KMS-11 (cell line): ENCODE measurements around the gene NSRP1.

Source experiments
- H2AFZ ChIP-seq: fragments of 200-600 bp; sonication (generic); 2 replicates; pipeline ENCODE4 v1.6.1; 2016; ENCODE audit warnings: antibody characterized with exemption, mixed run types, low read depth
- H3K27ac ChIP-seq: fragments of 200-600 bp; sonication (generic); 2 replicates; pipeline ENCODE4 v1.6.1; 2016; ENCODE audit warnings: mild to moderate bottlenecking, mixed run types
- H3K27me3 ChIP-seq: fragments of 200-600 bp; sonication (generic); 2 replicates; pipeline ENCODE4 v1.6.1; 2017; ENCODE audit warnings: mild to moderate bottlenecking, low read depth, mixed run types, moderate library complexity; ENCODE audit not compliant: insufficient read depth
- H3K36me3 ChIP-seq: fragments of 200-600 bp; sonication (generic); 2 replicates; pipeline ENCODE4 v1.6.1; 2017; ENCODE audit warnings: mild to moderate bottlenecking, mixed run types; ENCODE audit not compliant: insufficient read depth
- H3K4me1 ChIP-seq: fragments of 200-600 bp; sonication (generic); 2 replicates; pipeline ENCODE4 v1.6.1; 2016; ENCODE audit warnings: mild to moderate bottlenecking, low read depth, mixed run types; ENCODE audit not compliant: poor library complexity, severe bottlenecking
- H3K4me2 ChIP-seq: fragments of 200-600 bp; sonication (generic); 2 replicates; pipeline ENCODE4 v1.7.0; 2016; ENCODE audit warnings: mild to moderate bottlenecking, mixed run types
- H3K4me3 ChIP-seq: fragments of 200-600 bp; sonication (generic); IDR thresholded peaks from 2 replicates; pipeline ENCODE4 v1.6.1; 2017; ENCODE audit warnings: low read depth, low read length, mixed read lengths; ENCODE audit not compliant: insufficient read depth
- H3K79me2 ChIP-seq: fragments of 200-600 bp; sonication (generic); 2 replicates; pipeline ENCODE4 v1.6.1; 2016; ENCODE audit warnings: low read depth, mixed run types; ENCODE audit not compliant: insufficient read depth
- H3K9ac ChIP-seq: fragments of 200-600 bp; sonication (generic); 2 replicates; pipeline ENCODE4 v1.6.1; 2016; ENCODE audit warnings: mild to moderate bottlenecking, mixed run types
- H4K20me1 ChIP-seq: fragments of 200-600 bp; sonication (generic); 2 replicates; pipeline ENCODE4 v1.6.1; 2016; ENCODE audit warnings: mild to moderate bottlenecking, mixed run types; ENCODE audit not compliant: insufficient read depth
- CTCF ChIP-seq: fragments of 200-600 bp; sonication (generic); conservative IDR thresholded peaks from 2 replicates; pipeline ENCODE4 v1.6.1; 2017; ENCODE audit warnings: low read depth, mild to moderate bottlenecking, antibody characterized with exemption, low read length, moderate library complexity, mixed read lengths

NSRP1 gene

DNA sequence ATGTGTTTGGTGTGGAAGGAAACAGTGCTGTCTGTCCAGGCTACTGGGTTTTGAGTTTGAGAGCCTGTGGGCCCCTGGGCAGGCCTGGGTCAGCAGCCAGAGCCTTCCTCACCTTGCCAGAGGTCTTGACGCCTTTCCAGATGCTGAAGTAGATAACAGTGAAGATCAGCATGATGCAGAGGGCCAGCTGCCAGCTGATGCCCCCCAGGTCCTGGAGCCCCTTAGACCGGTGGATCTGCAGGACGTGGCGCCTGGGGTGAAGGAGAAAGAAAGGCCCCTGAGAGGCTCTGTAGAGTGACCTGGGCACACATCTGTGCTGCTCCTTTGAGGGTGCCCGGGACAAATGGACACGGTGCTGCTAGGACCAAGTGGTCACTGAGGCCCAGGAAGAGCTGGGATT lies 100.4 kb downstream of the NSRP1 start:
- H2AFZ ChIP-seq, result no peak overlapping the region
- H3K4me2 ChIP-seq, result no peak overlapping the region
- no peaks in the 10 kb centered on the region for H4K20me1 ChIP-seq
- no peaks in the 10 kb centered on the region for H3K4me1 ChIP-seq
- no peak overlapping the region for H3K27ac ChIP-seq
- no peaks in the 10 kb centered on the region for H3K79me2 ChIP-seq
- H3K36me3 ChIP-seq, result no peaks in the 10 kb centered on the region
- no peak for TF ChIP-seq CTCF
- no peaks in the 10 kb centered on the region for H3K27me3 ChIP-seq
- no peak overlapping the region for H3K4me3 ChIP-seq
- no peak overlapping the region for H3K9ac ChIP-seq

DNA sequence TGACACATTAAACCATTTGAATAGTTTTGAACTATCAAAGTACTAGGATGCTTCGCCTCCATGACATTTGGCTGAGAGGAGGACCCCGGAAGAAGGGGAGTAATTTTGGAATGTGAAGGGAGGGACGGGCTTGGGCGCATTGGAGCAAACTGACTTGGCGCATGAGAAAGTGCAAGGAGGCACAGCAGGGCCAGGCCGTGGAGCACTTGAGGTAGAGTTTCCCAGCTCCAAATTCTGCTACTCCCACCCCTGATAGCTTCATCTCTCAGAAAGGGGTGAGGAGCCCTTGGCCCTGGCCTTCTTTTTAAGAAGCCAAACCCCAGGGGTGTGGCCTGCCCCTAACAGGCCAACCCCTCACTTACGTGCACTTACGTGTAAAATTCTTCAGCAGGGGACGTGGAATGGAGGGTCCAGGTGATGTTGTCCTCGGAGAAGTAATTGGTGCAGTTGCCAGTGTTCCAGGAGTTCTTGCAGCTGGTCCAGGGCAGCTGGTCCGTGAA lies 101.2 kb downstream of the NSRP1 start:
- Histone ChIP-seq H4K20me1 (no peaks in the 10 kb centered on the region), H3K4me3 (no peak overlapping the region), H2AFZ (no peak overlapping the region), H3K27ac (no peak overlapping the region), H3K9ac (no peak overlapping the region), H3K4me2 (no peak overlapping the region), H3K36me3 (no peaks in the 10 kb centered on the region), H3K27me3 (no peaks in the 10 kb centered on the region), H3K4me1 (no peaks in the 10 kb centered on the region), H3K79me2 (no peaks in the 10 kb centered on the region)
- no peak for TF ChIP-seq CTCF

- no peak overlapping the region for H3K4me2 ChIP-seq
- H3K36me3 ChIP-seq, result no peaks in the 10 kb centered on the region
- H3K4me3 ChIP-seq, result no peak overlapping the region
- no peak overlapping the region for H3K9ac ChIP-seq
- no peaks in the 10 kb centered on the region for H3K27me3 ChIP-seq
- H2AFZ ChIP-seq, result no peak overlapping the region
- TF ChIP-seq CTCF, result no peak
- H4K20me1 ChIP-seq, result no peaks in the 10 kb centered on the region
- H3K79me2 ChIP-seq, result no peaks in the 10 kb centered on the region
- H3K27ac ChIP-seq, result no peak overlapping the region
- H3K4me1 ChIP-seq, result no peaks in the 10 kb centered on the region
Observed at GRCh38 chr17:30218799-30219198, 102.2 kb downstream of the NSRP1 start.

- Histone ChIP-seq H3K4me1 (no peaks in the 10 kb centered on the region), H2AFZ (no peak overlapping the region), H3K4me3 (no peak overlapping the region), H4K20me1 (no peaks in the 10 kb centered on the region), H3K9ac (no peak overlapping the region), H3K4me2 (no peak overlapping the region), H3K27me3 (no peaks in the 10 kb centered on the region), H3K27ac (no peak overlapping the region), H3K79me2 (no peaks in the 10 kb centered on the region), H3K36me3 (no peaks in the 10 kb centered on the region)
- no peak for TF ChIP-seq CTCF
Observed at GRCh38 chr17:30219315-30219714, 102.7 kb downstream of the NSRP1 start.

GRCh38 chr17:30219833-30220232 lies 103.2 kb downstream of the NSRP1 start:
- Histone ChIP-seq H3K27ac (no peak overlapping the region), H3K36me3 (no peaks in the 10 kb centered on the region), H3K27me3 (no peaks in the 10 kb centered on the region), H4K20me1 (no peaks in the 10 kb centered on the region), H3K9ac (no peak overlapping the region), H3K4me3 (no peak overlapping the region), H3K4me2 (no peak overlapping the region), H3K79me2 (no peaks in the 10 kb centered on the region), H2AFZ (no peak overlapping the region), H3K4me1 (no peaks in the 10 kb centered on the region)
- no peak for TF ChIP-seq CTCF
